HG02870 (cell line): ENCODE results near the gene OGN.

Experiments
- ATAC-seq: cut with Tn5 transposase; IDR thresholded peaks from one replicate; pipeline ENCODE4 v1.9.1; 2021; ENCODE audit warnings: mild to moderate bottlenecking, moderate library complexity; ENCODE audit not compliant: unreplicated experiment

Gene OGN

GRCh38 chr9:92349771-92350739 lies 54.3 kb downstream of the OGN start:
- ATAC-seq = no peak

DNA sequence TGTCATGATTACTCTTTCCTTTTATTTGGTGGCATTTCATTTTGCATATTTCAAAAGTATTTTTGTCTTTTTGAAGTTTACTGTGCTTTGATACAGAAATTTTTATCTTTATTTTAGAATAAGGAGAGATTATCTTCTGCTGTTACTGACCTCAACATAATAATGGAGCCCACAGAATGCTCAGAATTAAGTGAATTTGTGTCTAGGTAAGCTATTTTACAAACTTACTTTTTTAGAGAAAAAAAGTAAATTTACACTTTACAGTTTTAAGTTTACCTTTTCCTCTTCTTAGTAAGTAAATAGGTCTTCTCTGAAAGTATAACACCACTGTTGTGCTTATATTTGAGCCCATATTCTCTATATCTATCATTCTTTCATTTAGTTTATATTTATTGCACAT lies 58.8 kb downstream of the OGN start:
- no peak for ATAC-seq

- no peak for ATAC-seq
Observed at GRCh38 chr9:92342825-92343488, 61.4 kb downstream of the OGN start.

DNA sequence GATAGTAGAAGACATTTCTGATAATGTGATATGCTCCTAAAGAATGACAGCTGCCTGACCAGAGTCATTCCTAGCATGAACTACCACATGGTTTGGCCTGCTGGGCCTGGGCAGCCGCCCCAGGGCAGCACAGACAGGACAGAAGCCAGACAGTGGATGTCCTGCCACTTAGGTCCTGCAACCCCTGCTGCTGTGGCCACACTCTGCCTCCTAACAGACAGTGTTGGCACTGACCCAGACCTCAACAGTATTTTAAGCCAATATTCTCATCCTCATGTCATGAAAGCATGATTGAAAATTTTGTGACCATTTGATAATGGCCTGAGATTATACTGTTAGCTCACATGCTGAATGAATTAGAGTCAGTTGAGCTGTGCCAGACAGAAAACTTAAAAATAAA lies 62.8 kb downstream of the OGN start:
- ATAC-seq = no peak

- no peak for ATAC-seq
Observed at GRCh38 chr9:92333282-92333634, 71.1 kb downstream of the OGN start.
